Left kidney (tissue), 2 donors: ENCODE measurements around the gene ST6GAL1. TPM values are rescaled to one million over a fixed set of nuclear protein-coding genes. Genes with fewer than 3 reads are reported as not detected.
A peak's percentile ranks its signal among the peaks of the same experiment; 100 is the strongest.
"Not testable (repeated sequence)": the region's sequence is repeated elsewhere in the genome, so short reads cannot be mapped to it uniquely, and the experiment has no call there.

ENCODE experiments used
- DNase-seq: peaks from one replicate; pipeline ENCODE4 v3.0.0-alpha.2; 2013
- polyA plus RNA-seq: library from polyadenylated mRNA; unstranded; fragments of 120-200 nt; gene quantifications from one replicate; pipeline ENCODE4 v1.2.1, GENCODE V29; 2013; ENCODE audit not compliant: insufficient read length

The ST6GAL1 gene
- polyA plus RNA-seq, 1 donor = 75.9 TPM

- no peak for DNase-seq
These were observed 37.4 kb downstream of the ST6GAL1 start for GRCh38 chr3:186967686-186968085.

- no peak for DNase-seq
These were observed 39.3 kb downstream of the ST6GAL1 start for GRCh38 chr3:186969607-186970006.

- not testable (repeated sequence) for DNase-seq
These were observed 40.8 kb downstream of the ST6GAL1 start for GRCh38 chr3:186971106-186971505.

GRCh38 chr3:186971578-186971977 lies 41.3 kb downstream of the ST6GAL1 start:
- no peak for DNase-seq

GRCh38 chr3:186973702-186974101 lies 43.4 kb downstream of the ST6GAL1 start:
- no peak for DNase-seq

- no peak for DNase-seq
These were observed 44.5 kb downstream of the ST6GAL1 start for GRCh38 chr3:186974824-186975313.

- DNase-seq = no peak
These were observed 45.4 kb downstream of the ST6GAL1 start for GRCh38 chr3:186975726-186976125.

- DNase-seq = peak; percentile 78
These were observed 46.8 kb downstream of the ST6GAL1 start for GRCh38 chr3:186976837-186977750.

- no peak for DNase-seq
These were observed 48.4 kb downstream of the ST6GAL1 start for GRCh38 chr3:186978712-186979111.

- DNase-seq = no peak
These were observed 49.5 kb downstream of the ST6GAL1 start for GRCh38 chr3:186979852-186980251.

GRCh38 chr3:186980989-186981388 lies 50.7 kb downstream of the ST6GAL1 start:
- DNase-seq = no peak

GRCh38 chr3:186983659-186984058 lies 53.3 kb downstream of the ST6GAL1 start:
- no peak for DNase-seq

GRCh38 chr3:186984064-186984463 lies 53.7 kb downstream of the ST6GAL1 start:
- no peak for DNase-seq

GRCh38 chr3:186985661-186986364 lies 55.5 kb downstream of the ST6GAL1 start:
- no peak for DNase-seq

GRCh38 chr3:186986406-186986805 lies 56.1 kb downstream of the ST6GAL1 start:
- no peak for DNase-seq

GRCh38 chr3:186986816-186987215 lies 56.5 kb downstream of the ST6GAL1 start:
- DNase-seq = no peak

- DNase-seq = no peak
These were observed 58.5 kb downstream of the ST6GAL1 start for GRCh38 chr3:186988806-186989205.

GRCh38 chr3:186989429-186989828 lies 59.1 kb downstream of the ST6GAL1 start:
- no peak for DNase-seq

- no peak for DNase-seq
These were observed 60.0 kb downstream of the ST6GAL1 start for GRCh38 chr3:186990277-186990676.

- DNase-seq = no peak
These were observed 60.6 kb downstream of the ST6GAL1 start for GRCh38 chr3:186990878-186991308.

GRCh38 chr3:186991470-186991869 lies 61.1 kb downstream of the ST6GAL1 start:
- DNase-seq = no peak

- DNase-seq = not testable (repeated sequence)
These were observed 61.8 kb downstream of the ST6GAL1 start for GRCh38 chr3:186992096-186992495.

- DNase-seq = no peak
These were observed 63.0 kb downstream of the ST6GAL1 start for GRCh38 chr3:186993210-186993782.
